CD14-positive monocyte (primary cell): Measurements from ENCODE around the gene ASIC2. TPM values are rescaled to one million over a fixed set of nuclear protein-coding genes. Genes with fewer than 3 reads are reported as not detected.
"Not testable (repeated sequence)": the region's sequence is repeated elsewhere in the genome, so short reads cannot be mapped to it uniquely, and the experiment has no call there.

ENCODE experiments used
- DNase-seq, 3 donors: peaks; one replicate each; pipeline ENCODE4 v3.0.0-alpha.2; 2011 to 2022
- H2AFZ ChIP-seq: 2 replicates; pipeline ENCODE4 v1.6.0; 2012; ENCODE audit warnings: mild to moderate bottlenecking, low read depth, low read length, inconsistent platforms; ENCODE audit not compliant: insufficient read depth, poor library complexity, severe bottlenecking
- H3K27ac ChIP-seq, 2 donors: 1 replicate in 1 of 2; 2 replicates in 1 of 2; pipeline ENCODE4 v1.5.1; 2012 to 2013; ENCODE audit warnings: low read length in 2 of 2, control low read depth in 1 of 2, inconsistent platforms in 1 of 2, low read depth in 1 of 2, mild to moderate bottlenecking in 1 of 2
- H3K27me3 ChIP-seq, 2 donors: one replicate each; pipeline versions ENCODE4 v1.6.0 to v1.6.1; 2011 to 2013; ENCODE audit warnings: low read length in 2 of 2; ENCODE audit not compliant: control insufficient read depth in 2 of 2, insufficient read depth in 2 of 2
- H3K36me3 ChIP-seq, 2 donors: replicated peaks in 1 of 2; 1 replicate in 1 of 2; 2 replicates in 1 of 2; pipeline versions ENCODE4 v1.5.1 to v1.6.1; 2012 to 2013; ENCODE audit warnings: low read length in 2 of 2, control low read depth in 1 of 2, inconsistent platforms in 1 of 2, mild to moderate bottlenecking in 1 of 2; ENCODE audit not compliant: insufficient read depth in 2 of 2, control insufficient read depth in 1 of 2
- H3K4me1 ChIP-seq, 2 donors: 1 replicate in 1 of 2; 2 replicates in 1 of 2; pipeline versions ENCODE4 v1.5.1 to v1.6.1; 2012 to 2013; ENCODE audit warnings: low read length in 2 of 2, control low read depth in 1 of 2, inconsistent platforms in 1 of 2, mild to moderate bottlenecking in 1 of 2, moderate library complexity in 1 of 2; ENCODE audit not compliant: insufficient read depth in 2 of 2, control insufficient read depth in 1 of 2
- H3K4me2 ChIP-seq: replicated peaks from 2 replicates; pipeline ENCODE3; 2012; ENCODE audit warnings: low read length, moderate library complexity, mild to moderate bottlenecking; ENCODE audit not compliant: poor library complexity, severe bottlenecking; ENCODE audit errors: extremely low read depth
- H3K4me3 ChIP-seq, 3 experiments: fragments of 200-600 bp in 1 of 3; sonication (generic) in 1 of 3; replicated peaks in 1 of 3; 1 replicate in 2 of 3; 2 replicates in 1 of 3; pipeline ENCODE4 v1.5.1; 2011 to 2013; ENCODE audit warnings: low read length in 3 of 3, mild to moderate bottlenecking in 3 of 3, control low read depth in 2 of 3, low read depth in 2 of 3, inconsistent platforms in 1 of 3, moderate library complexity in 1 of 3
- H3K79me2 ChIP-seq: 2 replicates; pipeline ENCODE4 v1.6.0; 2012; ENCODE audit warnings: mild to moderate bottlenecking, control low read depth, inconsistent platforms, low read length, moderate library complexity; ENCODE audit not compliant: insufficient read depth
- H3K9ac ChIP-seq: 2 replicates; pipeline ENCODE4 v1.6.0; 2017; ENCODE audit warnings: low read length, mild to moderate bottlenecking; ENCODE audit not compliant: insufficient read depth, poor library complexity, severe bottlenecking
- H3K9me3 ChIP-seq, 2 donors: replicated peaks in 1 of 2; 1 replicate in 1 of 2; 2 replicates in 1 of 2; pipeline versions ENCODE4 v1.5.1 to v1.6.1; 2012 to 2013; ENCODE audit warnings: low read length in 2 of 2, control low read depth in 1 of 2; ENCODE audit not compliant: control insufficient read depth in 1 of 2, insufficient read depth in 1 of 2
- H4K20me1 ChIP-seq: 2 replicates; pipeline ENCODE4 v1.6.0; 2012; ENCODE audit warnings: mild to moderate bottlenecking, low read length, control low read depth, moderate library complexity; ENCODE audit not compliant: insufficient read depth
- H3K27ac Mint-ChIP-seq, 7 donors: one replicate each; pipeline ENCODE4 v1.8.0; 2020; ENCODE audit warnings: mild to moderate bottlenecking in 7 of 7, mixed read lengths in 7 of 7, moderate library complexity in 6 of 7, inconsistent platforms in 2 of 7
- H3K27me3 Mint-ChIP-seq, 3 donors: one replicate each; pipeline ENCODE4 v1.8.0; 2021 to 2022; ENCODE audit warnings: low read depth in 3 of 3, mild to moderate bottlenecking in 3 of 3, mixed read lengths in 3 of 3, moderate library complexity in 3 of 3, inconsistent platforms in 1 of 3
- H3K36me3 Mint-ChIP-seq, 2 donors: one replicate each; pipeline ENCODE4 v1.8.0; 2020; ENCODE audit warnings: mixed read lengths in 2 of 2, inconsistent platforms in 1 of 2, mild to moderate bottlenecking in 1 of 2
- H3K4me1 Mint-ChIP-seq: one replicate; pipeline ENCODE4 v1.8.0; 2020; ENCODE audit warnings: mild to moderate bottlenecking, mixed read lengths
- H3K4me3 Mint-ChIP-seq, 2 donors: one replicate each; pipeline ENCODE4 v1.8.0; 2020; ENCODE audit warnings: mild to moderate bottlenecking in 2 of 2, mixed read lengths in 2 of 2, moderate library complexity in 1 of 2
- H3K9me3 Mint-ChIP-seq, 7 donors: one replicate each; pipeline ENCODE4 v1.8.0; 2020 to 2022; ENCODE audit warnings: mixed read lengths in 7 of 7, mild to moderate bottlenecking in 6 of 7, moderate library complexity in 6 of 7, inconsistent platforms in 2 of 7
- WGBS: methylation state at CpG from one replicate; pipeline ENCODE4 v1.1.5; 2013; ENCODE audit warnings: missing lambda C conversion rate; ENCODE audit not compliant: insufficient coverage; 5-methylcytosine and 5-hydroxymethylcytosine counted together
- intact Hi-C, 2 donors: fragments of 100-400 bp; cut with micrococcal nuclease; formaldehyde crosslinking; loops; one replicate each; pipeline versions ENCODE4 v1.15.0 to v1.15.1; 2023
- polyA plus RNA-seq, 3 donors: library from polyadenylated mRNA; depleted of rRNA in 1 of 3; unstranded in 2 of 3; stranded (reverse) in 1 of 3; fragments of 300-500 nt in 2 of 3; fragments of >200 nt in 1 of 3; fragmentation: Illumina TruSeq in 2 of 3; gene quantifications; 1 replicate in 2 of 3; 2 replicates in 1 of 3; pipeline ENCODE4 v1.2.3, GENCODE V29; 2012 to 2021
- TF ChIP-seq, protein P1 (sequence below): fragments of 200-600 bp; IDR thresholded peaks from one replicate; pipeline ENCODE4 v1.8.0; 2022; ENCODE audit warnings: antibody characterized with exemption, mild to moderate bottlenecking

The ASIC2 gene
- polyA plus RNA-seq, 3 donors, result not detected

DNA sequence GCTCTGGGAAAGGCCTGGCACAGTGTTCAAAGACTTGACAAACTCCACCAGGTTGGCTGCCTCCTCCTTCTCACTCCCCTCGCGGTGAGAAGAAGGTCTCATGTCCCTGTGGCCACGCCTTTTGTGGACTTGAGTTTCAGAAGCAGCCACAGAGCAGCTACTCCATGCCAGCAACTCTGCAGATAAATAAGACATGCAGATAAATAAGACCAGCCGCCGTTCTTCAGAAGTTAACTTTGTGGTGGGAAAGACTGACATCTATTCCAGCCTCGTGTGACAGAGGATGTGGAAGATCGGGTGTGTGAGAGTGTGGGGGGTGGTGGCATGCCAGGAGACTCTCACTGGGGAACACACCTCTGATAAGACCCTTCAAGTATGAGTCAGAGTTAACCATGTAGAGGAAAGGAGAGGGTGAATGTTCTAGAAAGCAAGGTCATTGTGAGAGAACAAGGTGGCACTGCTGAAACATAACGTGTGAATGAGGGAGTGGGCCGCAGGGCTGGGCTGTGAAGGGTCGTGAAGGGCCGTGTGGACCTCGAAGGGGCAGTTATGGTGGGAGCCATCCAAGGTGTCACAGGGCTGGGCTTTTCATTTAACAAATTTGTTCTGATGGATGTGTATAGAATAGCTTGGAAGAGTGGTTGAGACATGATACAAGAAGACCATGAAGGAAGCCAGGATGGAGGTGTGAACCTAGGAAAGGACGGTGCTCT is 300.6 kb downstream of the ASIC2 start:
- H3K9me3 Mint-ChIP-seq, result peaks cover 6 to 18% (median 15%) of the 10 kb centered on the region in 7 donors
- H3K4me3 ChIP-seq, result no peak overlapping the region
- no peak for DNase-seq
- intact Hi-C loops, result no loop called here
- H3K9ac ChIP-seq, result no peak overlapping the region
- H2AFZ ChIP-seq, result no peak overlapping the region
- no peaks in the 10 kb centered on the region for H3K36me3 Mint-ChIP-seq
- TF ChIP-seq, protein P1, sequence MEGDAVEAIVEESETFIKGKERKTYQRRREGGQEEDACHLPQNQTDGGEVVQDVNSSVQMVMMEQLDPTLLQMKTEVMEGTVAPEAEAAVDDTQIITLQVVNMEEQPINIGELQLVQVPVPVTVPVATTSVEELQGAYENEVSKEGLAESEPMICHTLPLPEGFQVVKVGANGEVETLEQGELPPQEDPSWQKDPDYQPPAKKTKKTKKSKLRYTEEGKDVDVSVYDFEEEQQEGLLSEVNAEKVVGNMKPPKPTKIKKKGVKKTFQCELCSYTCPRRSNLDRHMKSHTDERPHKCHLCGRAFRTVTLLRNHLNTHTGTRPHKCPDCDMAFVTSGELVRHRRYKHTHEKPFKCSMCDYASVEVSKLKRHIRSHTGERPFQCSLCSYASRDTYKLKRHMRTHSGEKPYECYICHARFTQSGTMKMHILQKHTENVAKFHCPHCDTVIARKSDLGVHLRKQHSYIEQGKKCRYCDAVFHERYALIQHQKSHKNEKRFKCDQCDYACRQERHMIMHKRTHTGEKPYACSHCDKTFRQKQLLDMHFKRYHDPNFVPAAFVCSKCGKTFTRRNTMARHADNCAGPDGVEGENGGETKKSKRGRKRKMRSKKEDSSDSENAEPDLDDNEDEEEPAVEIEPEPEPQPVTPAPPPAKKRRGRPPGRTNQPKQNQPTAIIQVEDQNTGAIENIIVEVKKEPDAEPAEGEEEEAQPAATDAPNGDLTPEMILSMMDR, result no peak
- no peaks in the 10 kb centered on the region for H3K27me3 ChIP-seq
- H3K27ac ChIP-seq, result no peak overlapping the region
- no peak overlapping the region for H3K27ac Mint-ChIP-seq
- no peak overlapping the region for H3K4me2 ChIP-seq
- H3K27me3 Mint-ChIP-seq, result peaks cover 3 to 8% (median 6%) of the 10 kb centered on the region in 3 donors
- no peaks in the 10 kb centered on the region for H3K4me1 Mint-ChIP-seq
- no peaks in the 10 kb centered on the region for H3K4me1 ChIP-seq
- H3K9me3 ChIP-seq, result peaks cover 0 to 11% of the 10 kb centered on the region in 2 donors
- no peaks in the 10 kb centered on the region for H3K36me3 ChIP-seq
- no peaks in the 10 kb centered on the region for H4K20me1 ChIP-seq
- H3K79me2 ChIP-seq, result no peaks in the 10 kb centered on the region
- 91% methylated on average over 12 of the region's 13 CpGs for WGBS
- H3K4me3 Mint-ChIP-seq, result no peak overlapping the region

DNA sequence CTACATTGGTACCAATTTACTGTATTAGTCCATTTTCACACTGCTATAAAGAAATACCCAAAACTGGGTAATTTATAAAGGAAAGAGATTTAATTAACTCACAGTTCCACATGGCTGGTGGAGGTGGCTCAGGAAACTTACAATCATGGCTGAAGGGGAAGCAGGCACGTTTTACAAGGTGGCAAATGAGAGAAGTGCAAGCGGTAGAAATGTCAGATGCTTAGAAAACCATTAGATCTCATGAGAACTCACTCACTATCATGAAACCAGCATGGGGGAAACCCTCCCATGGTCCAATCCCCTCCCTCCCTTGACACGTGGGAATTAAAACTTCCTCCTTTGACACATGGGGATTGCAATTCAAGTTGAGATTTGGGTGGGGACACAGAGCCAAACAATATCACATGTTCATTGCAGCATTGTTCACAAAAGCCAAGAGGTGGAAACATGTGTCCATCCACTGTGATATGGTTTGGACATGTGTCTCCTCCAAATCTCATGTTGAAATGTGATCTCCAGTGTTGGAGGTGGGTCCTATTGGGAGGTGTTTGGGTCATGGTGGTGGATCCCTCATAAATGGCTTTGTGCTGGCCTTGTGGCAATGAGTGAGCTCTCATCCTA is 304.5 kb downstream of the ASIC2 start:
- no peaks in the 10 kb centered on the region for H3K27me3 ChIP-seq
- Mint-ChIP-seq H3K4me3 (no peak overlapping the region), H3K9me3 (peaks cover 6 to 39% (median 27%) of the 10 kb centered on the region in 7 donors), H3K4me1 (no peaks in the 10 kb centered on the region), H3K27me3 (peaks cover 3 to 6% (median 3%) of the 10 kb centered on the region in 3 donors), H3K27ac (no peak overlapping the region), H3K36me3 (no peaks in the 10 kb centered on the region)
- H3K4me1 ChIP-seq, result no peaks in the 10 kb centered on the region
- no peaks in the 10 kb centered on the region for H3K36me3 ChIP-seq
- no peak overlapping the region for H3K9ac ChIP-seq
- peaks cover 0 to 21% of the 10 kb centered on the region in 2 donors for H3K9me3 ChIP-seq
- H3K27ac ChIP-seq, result no peak overlapping the region
- no peak overlapping the region for H3K4me3 ChIP-seq
- no peaks in the 10 kb centered on the region for H3K79me2 ChIP-seq
- WGBS, result no CpG with 5 or more reads among the region's 3 CpGs
- TF ChIP-seq, protein P1, result no peak
- intact Hi-C loops, result no loop called here
- no peaks in the 10 kb centered on the region for H4K20me1 ChIP-seq
- no peak for DNase-seq
- H2AFZ ChIP-seq, result no peak overlapping the region
- no peak overlapping the region for H3K4me2 ChIP-seq

DNA sequence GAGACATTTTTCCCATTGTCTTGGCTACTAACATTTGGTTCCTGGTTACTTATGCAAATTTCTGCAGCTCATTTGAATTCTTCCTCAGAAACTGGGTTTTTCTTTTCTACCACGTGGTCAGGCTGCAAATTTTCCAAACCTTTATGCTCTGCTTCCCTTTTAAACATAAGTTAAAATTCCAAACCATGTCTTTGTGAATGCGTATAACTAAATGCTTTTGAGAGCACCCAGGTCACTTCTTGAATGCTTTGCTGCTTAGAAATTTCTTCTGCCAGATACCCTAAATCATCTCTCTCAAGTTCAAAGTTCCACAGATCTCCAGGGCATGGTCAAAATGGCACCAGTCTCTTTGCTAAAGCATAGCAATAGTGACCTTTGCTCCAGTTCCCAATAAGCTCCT is 305.2 kb downstream of the ASIC2 start:
- H3K27ac Mint-ChIP-seq, result not testable (repeated sequence)

More for the DNA sequence above, 305.2 kb downstream of the ASIC2 start:
- H2AFZ ChIP-seq, H3K27me3 Mint-ChIP-seq, H3K9ac ChIP-seq, H3K4me1 Mint-ChIP-seq, H3K36me3 Mint-ChIP-seq, H3K4me1 ChIP-seq, intact Hi-C loops, H4K20me1 ChIP-seq, H3K36me3 ChIP-seq, H3K4me3 Mint-ChIP-seq, H3K79me2 ChIP-seq, H3K27ac ChIP-seq, H3K4me3 ChIP-seq, H3K4me2 ChIP-seq, DNase-seq, H3K27me3 ChIP-seq: not testable (repeated sequence)
- peaks cover 0 to 23% of the 10 kb centered on the region in 2 donors for H3K9me3 ChIP-seq
- WGBS, result 70% methylated on average over 2 of the region's 2 CpGs
- H3K9me3 Mint-ChIP-seq, result peaks cover 6 to 43% (median 30%) of the 10 kb centered on the region in 7 donors
